MV-4-11 (cell line): Measurements from ENCODE around the gene ALDH7A1.
"Not testable (repeated sequence)": the region's sequence is repeated elsewhere in the genome, so short reads cannot be mapped to it uniquely, and the experiment has no call there.

Source experiments
- DNase-seq: peaks from one replicate; lab custom pipeline; 2025; lab: John Stamatoyannopoulos, UW

The ALDH7A1 gene

DNA sequence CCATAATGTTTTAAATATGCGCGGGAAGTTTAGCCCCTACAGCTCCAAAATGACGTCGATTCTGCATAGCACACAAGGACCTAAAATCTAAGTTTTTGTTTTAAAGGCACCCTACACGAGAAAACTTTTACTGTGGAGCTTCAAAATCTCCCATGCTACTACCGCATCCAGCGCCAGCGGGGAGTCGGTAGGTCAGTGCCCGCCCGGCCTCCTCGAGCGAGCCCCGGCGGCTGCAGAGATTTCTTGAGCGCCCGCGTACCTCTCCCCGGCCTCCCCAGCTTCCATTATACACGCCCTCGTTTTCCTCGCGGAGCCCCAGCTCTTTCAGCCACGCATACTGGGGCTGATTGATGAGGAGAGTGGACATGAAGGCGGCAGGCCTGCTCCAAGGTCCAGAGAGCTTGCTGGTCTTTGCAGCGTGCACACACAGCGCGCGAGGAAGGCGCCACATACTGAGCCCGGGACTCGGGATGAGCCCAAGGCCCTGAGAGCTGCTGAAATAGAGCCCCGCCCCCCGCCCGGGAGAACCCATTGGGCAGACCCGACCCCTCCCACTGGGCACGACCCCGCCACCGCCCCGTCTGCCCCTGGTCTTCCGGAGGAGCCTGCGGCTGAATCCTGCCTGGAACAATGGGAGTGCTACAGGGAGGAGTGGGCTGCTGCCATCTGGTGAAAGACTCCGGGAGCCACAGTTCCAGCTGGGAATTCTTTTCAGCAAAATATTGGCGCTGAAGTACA lies at the start of gene ALDH7A1:
ALDH7A1 (minus strand) TSS at position 472 of the 738 bp plus-strand sequence; CDS start at position 451, 21 bp downstream.
- DNase-seq: peak; percentile 1

DNA sequence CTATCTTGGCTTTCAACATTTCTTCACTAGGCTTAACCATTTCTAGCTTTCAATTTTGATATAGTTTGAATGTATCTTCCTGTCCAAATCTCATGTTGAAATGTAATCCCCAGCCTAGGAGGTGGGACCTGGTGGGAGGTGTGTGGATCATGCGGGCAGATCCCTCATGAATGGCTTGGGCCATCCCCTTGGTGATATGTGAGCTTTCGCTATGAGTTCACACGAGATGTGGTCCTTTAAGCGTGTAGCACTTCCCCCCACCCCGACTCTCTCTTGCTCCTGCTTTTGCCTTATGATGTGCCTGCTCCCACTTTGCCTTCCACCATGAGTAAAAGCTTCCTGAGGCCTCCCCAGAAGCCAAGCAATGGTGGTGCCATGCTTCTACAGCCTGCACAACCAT lies 46.4 kb upstream of the ALDH7A1 start:
- no peak for DNase-seq

DNA sequence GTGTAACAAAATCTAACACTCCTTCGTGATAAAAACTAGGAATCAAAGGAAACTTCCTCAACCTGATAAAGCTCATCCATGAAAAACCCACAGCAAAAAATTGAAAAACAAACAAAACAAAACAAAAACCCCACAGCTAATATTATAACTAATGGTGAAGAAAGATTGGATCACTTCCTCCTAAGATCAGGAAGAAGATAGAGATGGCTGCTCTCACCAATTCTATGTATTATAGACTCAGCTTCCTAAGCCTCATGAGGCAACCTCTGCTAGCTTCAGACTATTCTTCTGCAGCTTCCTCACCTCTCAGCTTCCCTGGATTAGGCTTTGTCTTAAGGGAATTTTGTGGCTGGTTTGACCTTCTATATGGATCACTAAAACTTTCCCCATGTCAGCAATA lies 45.8 kb upstream of the ALDH7A1 start:
- DNase-seq: peak; percentile 58

DNA sequence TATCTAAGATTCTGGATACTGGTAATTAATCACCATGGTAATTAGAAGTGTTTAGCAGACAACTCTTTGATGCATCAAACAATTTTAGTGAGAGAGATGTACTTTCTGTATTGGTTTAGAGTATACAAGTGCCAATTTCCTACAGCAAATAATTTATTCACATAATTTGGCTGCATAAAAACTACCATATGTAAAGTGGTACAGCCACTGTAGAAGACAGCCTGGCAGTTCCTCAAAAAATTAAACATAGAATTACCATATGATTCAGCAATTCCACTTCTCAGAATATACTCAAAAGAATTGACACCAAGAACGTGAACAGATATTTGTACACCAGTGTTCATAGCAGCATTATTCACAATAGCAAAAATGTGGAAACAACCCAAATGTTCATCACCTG lies 41.9 kb upstream of the ALDH7A1 start:
- peak; percentile 36 for DNase-seq

DNA sequence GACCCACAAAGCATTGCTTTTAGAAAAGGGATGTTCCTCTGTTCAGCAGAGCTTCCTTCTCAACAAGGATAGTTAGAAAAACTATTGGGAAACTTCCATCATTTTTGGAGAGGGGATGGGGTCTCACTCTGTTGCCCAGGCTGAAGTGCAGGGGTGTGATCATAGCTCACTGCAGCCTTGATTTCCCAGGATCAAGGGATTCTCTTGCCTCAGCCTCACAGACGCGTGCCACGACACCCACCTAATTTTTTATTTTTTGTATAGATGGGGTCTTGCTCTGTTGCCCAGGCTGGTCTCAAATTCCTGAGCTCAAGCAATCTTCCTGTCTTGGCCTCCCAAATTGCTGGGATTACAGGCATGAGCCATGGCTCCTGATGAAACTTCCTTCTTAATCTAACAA lies 40.6 kb upstream of the ALDH7A1 start:
- DNase-seq: no peak

DNA sequence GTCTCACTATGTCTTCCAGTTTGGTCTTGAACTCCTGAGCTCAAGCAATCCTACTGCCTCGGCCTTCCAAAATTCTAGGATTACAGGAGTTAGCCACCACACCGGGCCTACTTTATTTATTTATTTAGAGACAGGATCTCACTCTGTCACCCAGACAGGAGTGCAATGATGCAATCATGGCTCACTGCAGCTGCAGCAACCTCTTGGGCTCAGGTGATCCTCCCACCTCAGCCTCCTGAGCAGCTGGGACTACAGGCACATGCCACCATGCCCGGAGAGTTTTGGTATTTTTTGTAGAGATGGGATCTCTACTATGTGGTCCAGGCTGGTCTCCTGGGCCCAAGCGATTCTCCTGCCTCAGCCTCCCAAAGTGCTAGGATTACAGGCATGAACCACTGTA lies 38.5 kb upstream of the ALDH7A1 start:
- no peak for DNase-seq

DNA sequence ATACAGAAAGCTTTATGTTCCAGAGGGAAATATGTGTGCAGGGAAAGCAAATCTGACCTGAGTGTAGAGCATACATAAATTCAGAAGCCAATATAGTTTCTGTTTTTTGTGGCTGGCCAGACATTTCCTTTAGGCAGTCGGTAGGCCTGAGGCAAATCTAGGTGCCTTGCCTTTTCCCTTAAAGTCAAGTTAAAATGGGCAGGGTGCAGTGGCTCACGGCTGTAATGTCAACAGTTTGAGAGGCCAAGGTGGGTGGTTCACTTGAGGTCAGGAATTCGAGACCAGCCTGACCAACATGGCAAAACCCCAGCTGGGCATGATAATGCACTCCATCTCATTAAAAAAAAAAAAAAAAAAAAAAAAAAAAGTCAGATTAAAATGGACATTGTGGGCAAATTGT lies 36.9 kb upstream of the ALDH7A1 start:
- DNase-seq: no peak

DNA sequence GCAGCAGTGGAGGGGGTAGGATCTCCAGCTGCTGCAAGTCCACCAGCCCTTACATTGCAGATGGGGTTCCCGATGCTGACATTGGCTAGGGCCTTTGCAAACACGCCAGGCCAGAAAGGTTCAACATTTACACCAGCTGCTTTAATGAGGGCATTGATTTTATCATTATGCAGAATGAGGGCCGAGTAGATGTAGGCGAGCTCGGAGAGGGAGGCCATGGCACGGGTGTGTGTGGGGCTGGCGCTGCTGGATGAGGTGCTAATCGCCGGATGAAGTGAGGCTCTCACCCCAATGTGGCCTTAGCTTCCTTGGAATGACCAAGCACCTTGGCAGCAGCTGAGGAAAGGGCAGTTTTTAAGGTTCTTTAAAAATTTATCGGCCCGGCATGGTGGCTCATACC lies 33.1 kb upstream of the ALDH7A1 start:
- no peak for DNase-seq

DNA sequence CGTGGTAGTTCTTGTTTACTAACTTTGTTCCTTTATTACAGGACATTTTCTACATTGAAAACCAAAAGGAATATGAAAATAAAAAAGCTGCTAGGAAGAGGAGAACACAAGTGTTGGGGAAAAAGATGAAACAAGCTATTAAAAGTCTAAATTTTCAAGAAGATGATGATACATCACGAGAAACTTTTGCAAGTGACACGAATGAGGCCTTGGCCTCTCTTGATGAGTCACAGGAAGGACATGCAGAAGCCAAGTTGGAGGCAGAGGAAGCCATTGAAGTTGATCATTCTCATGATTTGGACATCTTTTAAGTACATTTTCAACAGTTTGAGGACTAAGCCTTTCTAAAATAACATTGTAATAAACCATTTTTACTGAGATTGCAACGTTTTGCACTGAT lies 29.5 kb upstream of the ALDH7A1 start:
- peak; percentile 74 for DNase-seq

DNA sequence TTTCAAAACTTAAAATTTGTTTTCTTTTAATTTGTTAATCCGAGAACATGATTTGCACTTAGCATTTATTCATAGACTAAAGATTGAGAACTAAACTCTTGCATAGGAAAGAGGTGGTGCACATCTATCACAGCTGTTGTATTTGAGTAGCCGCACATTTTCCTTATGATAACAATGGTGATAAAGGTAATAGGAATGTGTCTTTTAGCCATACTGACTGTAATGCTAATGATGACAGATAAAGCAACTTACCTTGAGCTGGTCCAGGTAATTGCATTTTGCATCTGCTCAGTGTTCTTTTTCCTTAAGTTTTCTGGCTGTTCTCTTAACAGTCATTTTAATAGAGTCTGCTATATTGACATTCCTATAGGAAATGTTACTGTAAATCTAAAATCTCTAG lies 24.8 kb upstream of the ALDH7A1 start:
- DNase-seq: no peak

DNA sequence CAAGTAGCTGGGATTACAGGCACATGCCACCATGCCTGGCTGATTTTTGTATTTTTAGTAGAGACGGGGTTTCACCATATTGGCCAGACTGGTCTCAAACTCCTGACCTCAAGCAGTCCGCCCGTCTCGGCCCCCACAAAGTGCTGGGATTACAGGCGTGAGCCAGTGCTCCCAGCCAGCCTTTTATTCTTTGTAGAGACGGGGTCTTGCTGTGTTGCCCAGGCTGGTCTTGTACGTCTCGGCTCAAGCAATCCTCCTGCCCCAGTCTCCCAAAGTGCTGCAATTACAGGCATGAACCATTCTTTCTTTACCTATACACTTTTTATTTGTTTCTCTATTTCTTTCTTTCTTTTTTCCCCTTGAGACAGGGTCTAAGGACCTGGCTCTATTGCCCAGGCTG lies 22.6 kb upstream of the ALDH7A1 start:
- not testable (repeated sequence) for DNase-seq

DNA sequence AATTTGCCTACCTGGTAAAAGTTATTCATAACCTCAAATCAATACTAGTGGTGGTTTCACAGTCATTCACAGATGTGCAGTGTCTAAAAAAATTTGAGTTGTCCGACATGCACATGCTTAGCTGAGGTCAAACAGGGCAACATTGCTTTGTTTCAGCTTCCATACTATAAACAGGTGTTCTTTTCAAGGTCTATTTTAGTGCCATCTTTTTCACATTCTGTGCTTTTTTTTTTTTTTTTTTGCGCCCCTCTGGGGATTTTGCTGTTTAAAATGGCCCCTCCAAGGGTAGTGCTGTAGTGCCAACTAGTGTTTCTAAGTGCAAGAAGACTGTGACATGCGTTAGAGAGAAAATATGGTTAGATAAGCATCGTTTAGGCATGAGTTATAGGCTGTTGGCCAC lies 20.3 kb upstream of the ALDH7A1 start:
- DNase-seq: no peak

DNA sequence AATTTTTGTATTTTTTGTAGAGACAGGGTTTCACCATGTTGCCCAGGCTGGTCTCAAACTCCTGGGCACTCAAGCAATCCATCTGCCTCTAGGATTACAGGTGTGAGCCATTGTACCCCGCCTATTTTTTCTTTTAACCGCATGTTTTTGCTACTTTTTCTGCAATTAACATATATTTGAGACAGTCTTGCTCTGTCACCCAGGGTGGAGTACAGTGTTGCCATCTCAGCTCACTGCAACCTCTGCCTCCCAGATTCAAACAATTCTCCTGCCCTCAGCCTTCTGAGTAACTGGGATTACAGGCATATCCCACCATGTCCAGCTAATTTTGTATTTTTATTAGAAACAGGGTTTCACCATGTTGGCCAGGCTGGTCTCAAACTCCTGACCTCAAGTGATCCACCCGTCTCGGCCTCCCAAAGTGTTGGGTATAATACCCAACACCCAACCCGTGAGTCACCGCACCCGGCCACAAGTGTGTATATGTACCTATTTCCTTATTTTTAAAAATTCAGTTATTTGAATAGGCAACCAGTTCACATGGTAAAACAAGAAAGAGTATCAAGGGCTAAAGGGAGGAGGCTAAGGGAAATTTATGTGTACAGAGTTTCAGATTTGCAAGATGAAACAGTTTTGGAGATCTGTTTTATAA lies 19.0 kb upstream of the ALDH7A1 start:
- DNase-seq: peak; percentile 69

DNA sequence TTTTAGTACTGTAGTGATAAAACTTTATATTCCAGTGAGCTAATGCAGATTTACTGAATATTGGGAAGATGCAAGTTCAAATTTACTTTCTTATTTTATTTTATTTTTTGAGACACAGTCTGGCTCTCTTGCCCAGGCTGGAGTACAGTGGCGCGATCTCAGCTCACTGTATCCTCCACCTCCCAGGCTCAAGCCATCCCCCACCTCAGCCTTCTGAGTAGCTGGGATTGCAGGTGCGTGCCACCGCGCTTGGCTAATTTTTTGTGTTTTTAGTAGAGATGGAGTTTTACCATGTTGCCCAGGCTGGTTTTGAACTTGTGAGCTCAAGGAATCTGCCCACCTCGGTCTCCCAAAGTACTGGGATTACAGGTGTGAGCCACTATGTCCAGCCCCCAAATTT lies 15.6 kb upstream of the ALDH7A1 start:
- DNase-seq: no peak

DNA sequence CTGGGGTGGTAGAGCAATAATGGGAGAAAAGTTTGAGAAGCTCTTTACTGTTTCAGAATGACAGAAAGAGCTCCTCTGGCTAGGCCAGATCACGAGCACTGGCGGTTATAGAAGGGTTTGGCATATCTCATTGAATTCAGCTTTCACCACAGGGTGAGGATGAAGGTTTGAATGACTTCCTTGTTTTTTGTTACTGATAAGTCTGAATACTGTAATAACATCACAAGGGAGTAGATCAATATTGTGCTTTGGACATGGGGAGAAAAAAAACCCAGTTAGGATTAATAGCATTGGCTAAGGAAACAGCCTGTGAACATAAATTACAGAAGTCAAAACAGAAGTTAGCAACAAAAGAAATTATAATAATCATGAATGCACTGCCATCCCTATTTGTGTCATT lies 15.1 kb upstream of the ALDH7A1 start:
- no peak for DNase-seq

DNA sequence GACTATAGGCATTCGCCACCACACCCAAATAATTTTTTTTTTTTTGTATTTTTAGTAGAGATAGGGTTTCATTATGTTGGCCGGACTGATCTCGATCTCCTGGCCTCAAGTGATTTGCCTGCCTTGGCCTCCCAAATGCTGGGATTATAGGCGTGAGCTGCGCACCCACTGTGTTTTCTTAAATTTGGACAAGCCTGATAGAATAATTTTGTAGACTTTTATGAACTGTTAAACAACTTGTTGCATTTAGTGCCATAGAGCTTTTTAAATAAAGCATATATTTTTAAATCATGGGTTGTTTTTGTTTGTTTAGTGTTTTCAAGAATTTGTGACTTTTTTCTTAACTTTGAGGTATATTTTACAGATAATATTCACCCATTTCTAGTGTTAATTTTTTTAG lies 10.5 kb upstream of the ALDH7A1 start:
- DNase-seq: no peak

DNA sequence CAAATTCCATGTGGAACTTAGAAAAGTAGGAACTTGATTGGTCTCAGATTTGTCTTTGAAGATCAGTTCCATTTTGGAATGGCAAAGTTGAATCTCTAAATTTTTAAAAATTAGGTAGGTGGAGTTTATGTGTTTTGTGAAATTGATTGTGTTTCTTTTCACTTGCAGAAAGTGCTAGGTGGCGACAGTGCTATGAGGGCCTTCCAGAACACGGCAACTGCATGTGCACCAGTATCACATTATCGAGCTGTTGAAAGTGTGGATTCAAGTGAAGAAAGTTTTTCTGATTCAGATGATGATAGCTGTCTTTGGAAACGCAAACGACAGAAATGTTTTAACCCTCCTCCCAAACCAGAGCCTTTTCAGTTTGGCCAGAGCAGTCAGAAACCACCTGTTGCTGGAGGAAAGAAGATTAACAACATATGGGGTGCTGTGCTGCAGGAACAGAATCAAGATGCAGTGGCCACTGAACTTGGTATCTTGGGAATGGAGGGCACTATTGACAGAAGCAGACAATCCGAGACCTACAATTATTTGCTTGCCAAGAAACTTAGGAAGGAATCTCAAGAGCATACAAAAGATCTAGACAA lies 8.5 kb upstream of the ALDH7A1 start:
- no peak for DNase-seq

DNA sequence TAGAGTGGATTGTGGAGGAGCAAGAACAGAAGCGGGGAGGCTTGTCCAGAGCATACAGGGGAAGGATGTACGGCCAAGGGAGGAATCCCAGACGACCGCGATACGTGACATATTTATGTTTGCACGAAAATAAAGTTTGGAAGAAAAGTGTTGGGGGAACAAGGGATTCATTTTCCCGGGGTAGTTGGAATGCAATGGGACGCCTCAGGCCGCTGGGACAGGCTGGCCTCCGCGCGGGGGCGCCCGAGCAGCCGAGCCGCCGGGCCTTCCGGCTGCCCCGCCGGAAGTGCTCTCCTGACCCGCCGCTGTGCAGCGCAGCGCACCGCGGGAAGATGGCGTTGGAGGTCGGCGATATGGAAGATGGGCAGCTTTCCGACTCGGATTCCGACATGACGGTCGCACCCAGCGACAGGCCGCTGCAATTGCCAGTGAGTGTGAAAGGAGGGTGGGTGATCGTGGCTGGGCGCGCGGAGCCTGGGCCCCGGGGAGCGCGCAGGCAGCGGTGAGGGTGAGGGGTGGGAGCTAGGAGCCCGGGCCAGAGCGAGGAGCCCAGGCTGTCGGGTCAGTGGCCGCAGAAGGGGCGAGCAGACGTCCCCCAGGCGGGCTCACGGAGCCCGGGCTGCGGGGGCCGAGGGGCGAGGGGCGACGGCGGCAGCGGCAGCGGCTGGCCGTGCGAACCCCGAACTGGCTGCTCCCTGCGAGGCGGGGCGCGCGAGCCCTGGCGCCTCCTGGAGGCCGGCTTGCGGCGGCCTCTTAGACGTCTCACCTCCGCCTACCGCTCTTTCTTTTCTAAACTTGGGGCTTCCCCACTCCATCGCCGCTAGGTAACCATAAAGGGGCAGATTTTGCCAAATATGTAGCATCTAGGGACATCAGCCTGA lies 5.9 kb upstream of the ALDH7A1 start, which contains the start of gene PHAX:
PHAX (plus strand) TSS at position 317 of the 881 bp plus-strand sequence; CDS start at position 333, 16 bp downstream.
- DNase-seq: peak; percentile 70

DNA sequence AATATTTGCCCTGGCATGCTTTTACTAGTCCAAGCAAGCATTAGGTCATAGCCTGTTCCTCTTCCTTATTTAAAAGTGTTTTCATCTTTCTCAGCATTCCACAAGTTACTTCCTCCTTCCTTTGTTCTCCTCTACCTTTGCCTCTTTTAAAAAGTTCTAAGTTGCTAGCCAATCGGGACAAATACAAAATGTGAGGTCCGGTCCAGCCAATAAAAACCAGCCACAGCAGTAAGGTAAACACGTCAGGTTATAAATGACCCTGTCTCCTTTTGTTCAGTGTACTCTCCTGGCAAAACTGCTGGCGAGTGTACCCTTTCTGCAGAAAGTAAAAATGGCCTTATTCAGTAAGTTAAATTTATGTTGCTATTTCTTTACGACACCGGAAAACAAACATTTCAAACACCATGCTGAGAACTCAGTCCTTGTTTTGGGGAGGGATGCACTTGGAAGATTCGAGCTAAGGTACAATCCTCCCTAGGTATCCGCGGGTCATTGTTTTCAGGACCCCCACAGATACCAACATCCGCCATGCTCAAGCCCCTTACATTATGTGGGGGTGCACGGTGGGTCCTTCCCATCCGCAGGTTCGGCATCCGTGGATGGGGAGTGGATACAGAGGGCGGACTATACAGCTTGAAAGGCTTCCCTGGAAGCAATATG lies 5.1 kb upstream of the ALDH7A1 start:
- peak; percentile 52 for DNase-seq

DNA sequence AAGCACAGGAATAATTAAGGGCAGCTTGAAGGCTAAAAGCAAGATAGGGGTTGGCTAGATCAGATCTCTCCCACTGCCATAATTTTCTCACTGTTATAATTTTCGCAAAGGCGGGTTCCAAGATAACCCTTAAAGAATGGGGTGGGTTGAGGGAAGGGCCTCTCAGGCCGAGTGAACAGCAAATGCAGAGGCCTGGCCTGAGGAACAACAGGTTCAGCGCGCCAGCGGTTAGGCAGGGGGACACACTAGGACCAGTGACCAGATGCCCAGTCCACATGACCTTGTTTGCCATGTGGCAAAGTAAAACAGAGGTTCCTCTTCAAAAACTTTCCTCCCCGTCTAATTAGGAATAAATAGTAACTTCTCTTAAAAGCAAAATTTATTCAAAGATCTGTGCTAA lies 4.5 kb upstream of the ALDH7A1 start:
- no peak for DNase-seq

DNA sequence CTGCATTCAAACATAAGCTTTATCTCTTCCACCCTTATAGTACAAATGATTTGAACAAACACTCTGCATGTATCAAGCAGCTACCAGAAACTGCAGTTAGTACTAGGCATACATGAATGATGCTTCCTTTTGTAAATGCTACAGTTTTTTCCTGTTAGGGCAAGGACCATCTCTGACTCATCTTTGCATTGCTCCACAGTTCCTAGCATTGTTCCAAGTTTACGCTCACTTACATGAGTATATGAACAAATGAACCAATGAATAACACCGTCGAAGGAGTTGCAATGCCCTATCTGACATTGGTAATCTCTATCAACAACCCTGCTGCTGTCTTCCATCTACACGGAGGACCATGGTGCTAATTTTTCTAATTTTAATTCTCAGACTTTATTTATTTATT lies 2.1 kb upstream of the ALDH7A1 start:
- DNase-seq: peak; percentile 14
